ENCODE results near the gene CADM1. TPM values are rescaled to one million over a fixed set of nuclear protein-coding genes. Genes with fewer than 3 reads are reported as not detected.

The CADM1 gene
- total RNA-seq, 1 donor from 2014 or later = 150 TPM

DNA sequence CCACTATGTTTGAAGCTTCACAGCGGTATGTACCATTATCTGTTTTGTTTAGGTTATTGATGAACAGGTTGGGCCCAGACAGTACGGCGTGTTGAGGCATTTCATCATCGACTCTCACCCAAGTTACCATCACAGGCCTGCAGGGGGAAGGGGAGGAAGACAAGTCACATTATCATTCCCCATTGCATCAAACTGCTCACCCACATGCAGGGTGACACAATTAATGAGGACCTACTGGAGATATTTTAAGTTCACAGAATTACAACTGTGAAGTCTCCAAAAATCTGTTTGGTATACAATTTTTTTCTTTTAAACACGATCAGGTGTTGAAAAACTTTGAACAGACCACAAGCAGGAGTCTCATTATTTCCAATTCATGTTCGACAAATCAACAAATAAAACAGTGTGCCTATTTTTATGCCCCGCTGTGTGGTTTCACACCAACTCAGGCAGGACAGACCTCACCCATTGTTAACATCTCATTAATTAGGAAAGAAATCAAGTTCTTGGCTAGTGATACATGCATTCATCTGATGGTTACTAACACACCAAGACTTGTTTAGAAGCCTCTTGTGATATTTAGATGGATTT is 289.5 kb downstream of the CADM1 start:
- DNase-seq (ENCODE audit: extremely low spot score, unreplicated experiment) = no peak
- H3K4me1 Mint-ChIP-seq (ENCODE audit: unreplicated experiment) = peaks cover 9% of the 10 kb centered on the region
- no peaks in the 10 kb centered on the region for H3K9me3 Mint-ChIP-seq
- TF ChIP-seq, protein P1, sequence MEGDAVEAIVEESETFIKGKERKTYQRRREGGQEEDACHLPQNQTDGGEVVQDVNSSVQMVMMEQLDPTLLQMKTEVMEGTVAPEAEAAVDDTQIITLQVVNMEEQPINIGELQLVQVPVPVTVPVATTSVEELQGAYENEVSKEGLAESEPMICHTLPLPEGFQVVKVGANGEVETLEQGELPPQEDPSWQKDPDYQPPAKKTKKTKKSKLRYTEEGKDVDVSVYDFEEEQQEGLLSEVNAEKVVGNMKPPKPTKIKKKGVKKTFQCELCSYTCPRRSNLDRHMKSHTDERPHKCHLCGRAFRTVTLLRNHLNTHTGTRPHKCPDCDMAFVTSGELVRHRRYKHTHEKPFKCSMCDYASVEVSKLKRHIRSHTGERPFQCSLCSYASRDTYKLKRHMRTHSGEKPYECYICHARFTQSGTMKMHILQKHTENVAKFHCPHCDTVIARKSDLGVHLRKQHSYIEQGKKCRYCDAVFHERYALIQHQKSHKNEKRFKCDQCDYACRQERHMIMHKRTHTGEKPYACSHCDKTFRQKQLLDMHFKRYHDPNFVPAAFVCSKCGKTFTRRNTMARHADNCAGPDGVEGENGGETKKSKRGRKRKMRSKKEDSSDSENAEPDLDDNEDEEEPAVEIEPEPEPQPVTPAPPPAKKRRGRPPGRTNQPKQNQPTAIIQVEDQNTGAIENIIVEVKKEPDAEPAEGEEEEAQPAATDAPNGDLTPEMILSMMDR (conservative IDR thresholded peaks at IDR 0.05) = no peak
- peaks cover 46% of the 10 kb centered on the region for H3K36me3 Mint-ChIP-seq
- H3K27ac Mint-ChIP-seq = no peak overlapping the region
- H3K4me3 Mint-ChIP-seq = no peak overlapping the region
- H3K27me3 Mint-ChIP-seq = no peaks in the 10 kb centered on the region

DNA sequence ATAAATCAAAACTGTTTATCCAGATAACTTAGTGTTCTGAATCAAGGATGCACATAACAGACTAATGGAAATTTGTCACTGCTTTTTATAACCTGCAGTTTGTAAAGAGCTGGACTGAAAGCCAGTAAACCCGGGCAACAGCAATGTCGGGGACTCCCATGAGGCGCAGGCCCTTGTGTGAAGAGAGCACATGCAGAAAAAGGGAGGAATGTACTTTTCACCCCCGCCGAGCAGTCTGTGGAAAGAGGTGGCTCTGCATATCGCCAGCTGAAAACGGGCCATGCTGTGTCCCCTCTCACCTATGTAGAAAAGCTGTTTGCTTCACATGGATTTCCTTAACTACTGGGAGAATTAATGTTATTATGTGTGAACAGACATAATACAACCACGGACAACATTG is 291.2 kb downstream of the CADM1 start:
- Mint-ChIP-seq H3K27me3 (no peaks in the 10 kb centered on the region), H3K9me3 (peaks cover 4% of the 10 kb centered on the region), H3K27ac (no peak overlapping the region), H3K36me3 (peaks cover 60% of the 10 kb centered on the region), H3K4me1 (ENCODE audit: unreplicated experiment) (peaks cover 22% of the 10 kb centered on the region), H3K4me3 (no peak overlapping the region)
- no peak for DNase-seq (ENCODE audit: extremely low spot score, unreplicated experiment)
- TF ChIP-seq, protein P1 (conservative IDR thresholded peaks at IDR 0.05) = no peak

DNA sequence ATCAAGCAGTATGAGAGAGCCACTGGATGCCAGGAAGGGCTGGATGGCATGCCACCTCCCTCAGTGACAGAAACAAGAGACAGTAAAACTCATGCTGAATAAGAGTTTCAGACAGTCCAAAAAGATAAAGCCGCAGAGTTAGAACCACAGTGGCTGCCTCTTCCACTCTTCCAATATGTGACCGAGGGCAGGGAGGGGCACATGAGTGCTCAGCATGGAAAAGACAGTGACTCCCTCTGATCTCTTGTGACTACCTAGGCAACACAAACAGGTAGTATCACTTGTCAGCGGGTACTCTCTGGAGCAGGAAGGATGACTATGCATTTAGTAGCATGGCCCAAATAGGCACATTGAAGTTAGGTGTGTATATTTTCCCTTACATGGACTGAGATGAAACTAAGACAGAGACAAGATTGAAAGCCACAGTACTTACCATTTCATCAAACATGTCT is 295.4 kb downstream of the CADM1 start:
- H3K27me3 Mint-ChIP-seq = no peaks in the 10 kb centered on the region
- peaks cover 47% of the 10 kb centered on the region for H3K36me3 Mint-ChIP-seq
- peaks cover 46% of the 10 kb centered on the region for H3K4me1 Mint-ChIP-seq (ENCODE audit: unreplicated experiment)
- DNase-seq (ENCODE audit: extremely low spot score, unreplicated experiment) = no peak
- peak overlapping the region; percentile 42 for H3K27ac Mint-ChIP-seq
- H3K9me3 Mint-ChIP-seq = peaks cover 4% of the 10 kb centered on the region
- TF ChIP-seq, protein P1 (conservative IDR thresholded peaks at IDR 0.05) = no peak
- H3K4me3 Mint-ChIP-seq = peak overlapping the region; percentile 10

DNA sequence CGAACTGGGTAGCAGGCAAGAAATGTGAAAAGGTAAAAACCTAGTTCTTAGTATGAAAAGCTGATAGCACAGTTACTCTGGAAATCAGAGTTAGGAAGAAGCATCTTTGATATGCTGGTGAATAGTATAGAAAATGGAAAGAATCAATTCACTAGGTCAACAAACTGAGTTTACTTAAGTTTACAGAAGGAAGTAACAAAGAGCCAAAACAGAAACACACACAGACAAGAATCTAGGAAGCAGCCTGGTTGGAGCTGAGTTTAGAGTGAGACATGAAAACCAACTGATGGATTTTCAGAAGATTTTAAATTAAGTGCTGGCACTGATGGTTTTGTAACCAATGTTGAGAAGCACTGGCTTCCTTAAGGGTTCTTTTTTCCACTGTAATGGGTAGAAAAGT is 296.3 kb downstream of the CADM1 start:
- no peak for DNase-seq (ENCODE audit: extremely low spot score, unreplicated experiment)
- Mint-ChIP-seq H3K9me3 (peaks cover 4% of the 10 kb centered on the region), H3K27ac (peak overlapping the region; percentile 48), H3K4me3 (no peak overlapping the region), H3K36me3 (peaks cover 43% of the 10 kb centered on the region), H3K27me3 (no peaks in the 10 kb centered on the region), H3K4me1 (ENCODE audit: unreplicated experiment) (peaks cover 51% of the 10 kb centered on the region)
- TF ChIP-seq, protein P1 (conservative IDR thresholded peaks at IDR 0.05) = no peak

- Mint-ChIP-seq H3K4me3 (peak overlapping the region; percentile 62), H3K36me3 (peaks cover 36% of the 10 kb centered on the region), H3K27me3 (no peaks in the 10 kb centered on the region), H3K9me3 (peaks cover 4% of the 10 kb centered on the region), H3K27ac (peak overlapping the region; percentile 48), H3K4me1 (ENCODE audit: unreplicated experiment) (peaks cover 57% of the 10 kb centered on the region)
- DNase-seq (ENCODE audit: extremely low spot score, unreplicated experiment) = no peak
- TF ChIP-seq, protein P1 (conservative IDR thresholded peaks at IDR 0.05) = no peak
These were observed 297.0 kb downstream of the CADM1 start for GRCh38 chr11:115207166-115207591.
